Transverse colon (tissue), 3 donors: ENCODE results near the gene TXNDC17.
"Not testable (repeated sequence)": the region's sequence is repeated elsewhere in the genome, so short reads cannot be mapped to it uniquely, and the experiment has no call there.

ENCODE experiments used
- EP300 ChIP-seq: sonication (generic); formaldehyde crosslinking; IDR thresholded peaks from one replicate; pipeline ENCODE4 v1.6.1; 2017; ENCODE audit warnings: antibody characterized with exemption, low read depth
- TF ChIP-seq, protein P1 (sequence below), 5 experiments: fragments of 200-600 bp in 3 of 5; fragments of 450-650 bp in 2 of 5; sonication (generic) in 3 of 5; IDR thresholded peaks; 1 replicate in 2 of 5; 2 replicates in 3 of 5; pipeline ENCODE4 v1.5.1; 2016 to 2017; ENCODE audit warnings: antibody characterized with exemption in 5 of 5, inconsistent platforms in 3 of 5, mild to moderate bottlenecking in 2 of 5, moderate library complexity in 1 of 5

DNA sequence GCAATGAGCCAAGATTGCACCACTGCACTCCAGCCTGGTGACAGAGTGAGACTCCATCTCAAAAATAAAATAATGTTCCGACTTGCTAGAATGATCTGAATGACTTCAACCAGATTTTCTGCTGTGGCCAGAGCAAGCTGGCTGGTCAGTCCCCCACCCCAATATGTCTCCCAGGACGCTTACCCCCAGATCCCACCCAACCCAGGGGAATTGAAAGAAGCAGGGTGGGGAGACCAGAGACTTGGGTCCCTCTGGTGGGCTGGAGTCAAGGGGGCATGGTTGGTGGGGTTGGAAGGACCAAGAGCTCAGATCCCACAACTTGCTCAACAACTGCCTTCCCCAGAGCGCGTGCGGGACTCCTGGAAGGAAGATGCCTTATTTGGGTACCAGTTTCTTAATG is 17.6 kb downstream of the TXNDC17 start:
- TF ChIP-seq, protein P1, sequence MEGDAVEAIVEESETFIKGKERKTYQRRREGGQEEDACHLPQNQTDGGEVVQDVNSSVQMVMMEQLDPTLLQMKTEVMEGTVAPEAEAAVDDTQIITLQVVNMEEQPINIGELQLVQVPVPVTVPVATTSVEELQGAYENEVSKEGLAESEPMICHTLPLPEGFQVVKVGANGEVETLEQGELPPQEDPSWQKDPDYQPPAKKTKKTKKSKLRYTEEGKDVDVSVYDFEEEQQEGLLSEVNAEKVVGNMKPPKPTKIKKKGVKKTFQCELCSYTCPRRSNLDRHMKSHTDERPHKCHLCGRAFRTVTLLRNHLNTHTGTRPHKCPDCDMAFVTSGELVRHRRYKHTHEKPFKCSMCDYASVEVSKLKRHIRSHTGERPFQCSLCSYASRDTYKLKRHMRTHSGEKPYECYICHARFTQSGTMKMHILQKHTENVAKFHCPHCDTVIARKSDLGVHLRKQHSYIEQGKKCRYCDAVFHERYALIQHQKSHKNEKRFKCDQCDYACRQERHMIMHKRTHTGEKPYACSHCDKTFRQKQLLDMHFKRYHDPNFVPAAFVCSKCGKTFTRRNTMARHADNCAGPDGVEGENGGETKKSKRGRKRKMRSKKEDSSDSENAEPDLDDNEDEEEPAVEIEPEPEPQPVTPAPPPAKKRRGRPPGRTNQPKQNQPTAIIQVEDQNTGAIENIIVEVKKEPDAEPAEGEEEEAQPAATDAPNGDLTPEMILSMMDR (IDR thresholded peaks at IDR 0.05), result not testable (repeated sequence)
- not testable (repeated sequence) for TF ChIP-seq EP300
